PC-3 (cell line): ENCODE measurements around the gene SCN10A.

Source experiments
- CTCF ChIP-seq: fragments of 300-600 bp; sonication (generic); conservative IDR thresholded peaks from 2 replicates; pipeline ENCODE4 v1.5.1; 2017; ENCODE audit warnings: antibody characterized with exemption, low read depth, mild to moderate bottlenecking, low read length
- EZH2 ChIP-seq: fragments of 300-600 bp; sonication (generic); IDR thresholded peaks from one replicate; pipeline ENCODE4 v1.6.1; 2017; ENCODE audit warnings: antibody characterized with exemption, mild to moderate bottlenecking, low read length; ENCODE audit not compliant: unreplicated experiment
- EZH2phosphoT487 ChIP-seq: fragments of 300-600 bp; sonication (generic); IDR thresholded peaks from 2 replicates; pipeline ENCODE4 v1.6.1; 2018; ENCODE audit warnings: mild to moderate bottlenecking, antibody characterized with exemption, low read length, borderline replicate concordance

GRCh38 chr3:38669668-38670067 is 146.3 kb downstream of the SCN10A start:
- no peak for TF ChIP-seq CTCF
- no peak for TF ChIP-seq EZH2phosphoT487
- TF ChIP-seq EZH2 = no peak
